Peyer's patch (tissue), 4 donors: Measurements from ENCODE around the gene PET100.

Source experiments
- CTCF ChIP-seq, 6 experiments: fragments of 450-650 bp in 4 of 6; fragments of 200-600 bp in 2 of 6; sonication (generic) in 1 of 6; IDR thresholded peaks; one replicate each; pipeline ENCODE4 v1.5.1; 2017 to 2019; ENCODE audit warnings: antibody characterized with exemption in 6 of 6, mild to moderate bottlenecking in 3 of 6, moderate library complexity in 1 of 6
- POLR2A ChIP-seq, 2 donors: fragments of 450-650 bp; IDR thresholded peaks; one replicate each; pipeline ENCODE4 v1.5.1; 2017; ENCODE audit warnings: antibody characterized with exemption in 2 of 2, mild to moderate bottlenecking in 2 of 2, moderate library complexity in 2 of 2

- TF ChIP-seq CTCF (IDR thresholded peaks at IDR 0.05), result no peak
- TF ChIP-seq POLR2A (IDR thresholded peaks at IDR 0.05), result no peak
Observed at GRCh38 chr19:7605490-7606222, 23.9 kb upstream of the PET100 start.
